Skeletal muscle tissue (tissue), 4 donors: ENCODE measurements around the gene ABI3. TPM values are rescaled to one million over a fixed set of nuclear protein-coding genes. Genes with fewer than 3 reads are reported as not detected.

ENCODE experiments used
- H3K27ac ChIP-seq: one replicate; pipeline ENCODE4 v1.7.0; 2013; ENCODE audit warnings: mild to moderate bottlenecking, low read depth, low read length, inconsistent platforms
- H3K27me3 ChIP-seq, 3 donors: one replicate each; pipeline ENCODE4 v1.7.0; 2013; ENCODE audit warnings: low read length in 3 of 3; ENCODE audit not compliant: control insufficient read depth in 3 of 3, insufficient read depth in 3 of 3
- H3K36me3 ChIP-seq, 3 donors: one replicate each; pipeline ENCODE4 v1.7.0; 2013; ENCODE audit warnings: low read length in 3 of 3; ENCODE audit not compliant: control insufficient read depth in 3 of 3, insufficient read depth in 3 of 3
- H3K4me1 ChIP-seq, 3 donors: one replicate each; pipeline ENCODE4 v1.7.0; 2013; ENCODE audit warnings: low read length in 3 of 3, mild to moderate bottlenecking in 3 of 3; ENCODE audit not compliant: control insufficient read depth in 3 of 3, insufficient read depth in 3 of 3
- H3K4me3 ChIP-seq, 3 donors: one replicate each; pipeline ENCODE4 v1.7.0; 2013; ENCODE audit warnings: low read length in 3 of 3
- H3K9ac ChIP-seq, 3 donors: one replicate each; pipeline ENCODE4 v1.7.0; 2013; ENCODE audit warnings: low read length in 3 of 3, mild to moderate bottlenecking in 3 of 3, moderate library complexity in 2 of 3, low read depth in 1 of 3
- H3K9me3 ChIP-seq, 3 donors: one replicate each; pipeline ENCODE4 v1.7.0; 2013; ENCODE audit warnings: low read length in 3 of 3; ENCODE audit not compliant: control insufficient read depth in 3 of 3
- total RNA-seq: library from RNA; depleted of rRNA; stranded (reverse); fragments of >200 nt; gene quantifications from one replicate; pipeline ENCODE4 v1.2.3, GENCODE V29; 2014
- donor health status: Osteomylitis.

ABI3 gene
- total RNA-seq, 1 donor from 2014 or later, result 1.0 TPM

DNA sequence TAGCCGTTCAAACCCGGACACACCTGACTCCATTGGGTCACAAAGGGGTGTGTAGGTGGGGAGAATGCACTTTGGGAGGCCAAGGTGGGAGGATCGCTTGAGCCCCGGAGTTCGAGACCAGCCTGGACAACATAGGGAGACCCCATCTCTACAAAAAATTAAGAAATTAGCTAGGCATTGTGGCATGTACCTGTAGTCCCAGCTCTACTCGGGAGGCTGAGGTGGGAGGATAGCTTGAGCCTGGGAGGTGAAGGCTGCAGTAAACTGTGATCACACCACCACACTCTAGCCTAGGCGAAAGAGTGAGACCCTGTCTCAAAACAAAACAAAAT is 21.0 kb downstream of the ABI3 start:
- H3K27ac ChIP-seq, result no peak overlapping the region
- peaks cover 14 to 27% (median 22%) of the 10 kb centered on the region in 3 donors for H3K4me1 ChIP-seq
- peak overlapping the region in 1 of 3 donors; percentile 86 for H3K4me3 ChIP-seq
- no peaks in the 10 kb centered on the region for H3K9me3 ChIP-seq
- H3K36me3 ChIP-seq, result no peaks in the 10 kb centered on the region
- H3K9ac ChIP-seq, result no peak overlapping the region
- peaks cover 5 to 26% (median 11%) of the 10 kb centered on the region in 3 donors for H3K27me3 ChIP-seq

GRCh38 chr17:49234509-49235080 is 24.1 kb downstream of the ABI3 start:
- Histone ChIP-seq H3K4me1 (peaks cover 11 to 13% (median 12%) of the 10 kb centered on the region in 3 donors), H3K27ac (no peak overlapping the region), H3K9me3 (no peaks in the 10 kb centered on the region), H3K27me3 (peaks cover 0 to 6% (median 2%) of the 10 kb centered on the region in 3 donors), H3K4me3 (no peak overlapping the region), H3K9ac (no peak overlapping the region), H3K36me3 (no peaks in the 10 kb centered on the region)

- Histone ChIP-seq H3K27ac (no peak overlapping the region), H3K4me3 (no peak overlapping the region), H3K9me3 (no peaks in the 10 kb centered on the region), H3K27me3 (peaks cover 0 to 2% (median 0%) of the 10 kb centered on the region in 3 donors), H3K9ac (no peak overlapping the region), H3K4me1 (peaks cover under 1 to 5% (median 4%) of the 10 kb centered on the region in 3 donors), H3K36me3 (no peaks in the 10 kb centered on the region)
These were observed 25.4 kb downstream of the ABI3 start for GRCh38 chr17:49235896-49236295.

GRCh38 chr17:49239963-49240362 is 29.5 kb downstream of the ABI3 start:
- H3K9me3 ChIP-seq, result no peaks in the 10 kb centered on the region
- H3K4me3 ChIP-seq, result no peak overlapping the region
- H3K27me3 ChIP-seq, result peaks cover 0 to 4% (median 0%) of the 10 kb centered on the region in 3 donors
- no peak overlapping the region for H3K27ac ChIP-seq
- no peak overlapping the region for H3K9ac ChIP-seq
- no peaks in the 10 kb centered on the region for H3K36me3 ChIP-seq
- no peaks in the 10 kb centered on the region for H3K4me1 ChIP-seq

- Histone ChIP-seq H3K27ac (no peak overlapping the region), H3K4me1 (no peaks in the 10 kb centered on the region), H3K27me3 (peaks cover 0 to 4% (median 0%) of the 10 kb centered on the region in 3 donors), H3K9ac (no peak overlapping the region), H3K36me3 (no peaks in the 10 kb centered on the region), H3K4me3 (no peak overlapping the region), H3K9me3 (no peaks in the 10 kb centered on the region)
These were observed 30.1 kb downstream of the ABI3 start for GRCh38 chr17:49240619-49241018.

DNA sequence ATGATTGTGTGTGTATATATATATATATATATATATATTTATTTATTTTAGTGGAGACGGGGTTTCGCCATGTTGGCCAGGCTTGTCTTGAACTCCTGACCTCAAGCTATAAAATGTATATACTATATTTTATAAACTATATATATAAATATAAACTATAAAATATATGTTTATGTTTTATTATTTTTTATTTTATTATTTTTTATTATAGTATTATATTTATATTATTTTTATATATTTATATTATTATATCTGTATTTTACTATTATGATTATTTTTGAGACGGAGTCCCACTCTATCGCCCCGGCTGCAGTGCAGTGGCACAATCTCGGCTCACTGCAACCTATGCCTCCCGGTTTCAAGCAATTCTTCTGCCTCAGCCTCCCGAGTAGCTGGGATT is 30.5 kb downstream of the ABI3 start:
- Histone ChIP-seq H3K36me3 (no peaks in the 10 kb centered on the region), H3K27me3 (peaks cover 0 to 4% (median 0%) of the 10 kb centered on the region in 3 donors), H3K4me3 (no peak overlapping the region), H3K27ac (no peak overlapping the region), H3K9me3 (no peaks in the 10 kb centered on the region), H3K4me1 (no peaks in the 10 kb centered on the region), H3K9ac (no peak overlapping the region)

- Histone ChIP-seq H3K27ac (no peak overlapping the region), H3K4me3 (no peak overlapping the region), H3K9ac (no peak overlapping the region), H3K4me1 (no peaks in the 10 kb centered on the region), H3K36me3 (no peaks in the 10 kb centered on the region), H3K9me3 (no peaks in the 10 kb centered on the region), H3K27me3 (peaks cover 0 to 4% (median 0%) of the 10 kb centered on the region in 3 donors)
These were observed 31.3 kb downstream of the ABI3 start for GRCh38 chr17:49241692-49242397.

DNA sequence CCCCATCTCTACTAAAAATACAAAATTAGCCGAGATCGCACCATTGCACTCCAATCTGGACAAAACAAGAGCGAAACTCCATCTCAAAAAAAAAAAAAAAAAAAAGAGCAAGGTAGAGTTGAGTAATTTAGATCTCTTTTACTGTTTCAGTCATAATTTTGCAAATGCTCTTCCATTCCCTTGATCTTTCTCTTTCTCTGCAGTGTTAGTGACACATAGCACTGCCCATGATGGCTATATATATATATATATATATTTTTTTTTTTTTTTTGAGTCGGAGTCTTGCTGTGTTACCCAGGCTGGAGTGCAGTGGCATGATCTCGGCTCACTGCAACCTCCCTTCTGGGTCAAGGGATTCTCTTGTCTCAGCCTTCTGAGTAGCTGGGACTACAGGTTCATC is 32.3 kb downstream of the ABI3 start:
- H3K36me3 ChIP-seq, result no peaks in the 10 kb centered on the region
- no peak overlapping the region for H3K9ac ChIP-seq
- no peaks in the 10 kb centered on the region for H3K4me1 ChIP-seq
- H3K9me3 ChIP-seq, result no peaks in the 10 kb centered on the region
- H3K4me3 ChIP-seq, result no peak overlapping the region
- peaks cover 0 to 5% (median 0%) of the 10 kb centered on the region in 3 donors for H3K27me3 ChIP-seq
- H3K27ac ChIP-seq, result no peak overlapping the region

- no peak overlapping the region for H3K9ac ChIP-seq
- H3K9me3 ChIP-seq, result no peaks in the 10 kb centered on the region
- no peaks in the 10 kb centered on the region for H3K36me3 ChIP-seq
- peaks cover 0 to 8% (median 0%) of the 10 kb centered on the region in 3 donors for H3K27me3 ChIP-seq
- no peak overlapping the region for H3K4me3 ChIP-seq
- peaks cover 6 to 11% (median 8%) of the 10 kb centered on the region in 3 donors for H3K4me1 ChIP-seq
- H3K27ac ChIP-seq, result no peak overlapping the region
These were observed 34.3 kb downstream of the ABI3 start for GRCh38 chr17:49244839-49245238.

GRCh38 chr17:49247944-49248343 is 37.4 kb downstream of the ABI3 start:
- Histone ChIP-seq H3K27ac (no peak overlapping the region), H3K9me3 (no peaks in the 10 kb centered on the region), H3K4me1 (peaks cover 6 to 14% (median 8%) of the 10 kb centered on the region in 3 donors), H3K4me3 (no peak overlapping the region), H3K27me3 (peaks cover 0 to 12% (median 0%) of the 10 kb centered on the region in 3 donors), H3K9ac (no peak overlapping the region), H3K36me3 (no peaks in the 10 kb centered on the region)
